GM23338 (cell line): ENCODE measurements around the gene RINL. TPM values are rescaled to one million over a fixed set of nuclear protein-coding genes. Genes with fewer than 3 reads are reported as not detected.

ENCODE experiments used
- ATAC-seq: fragments of 200-7000 bp; cut with Tn5 transposase; 3 replicates; pipeline ENCODE4 v1.9.1; 2020
- DNase-seq: peaks from one replicate; pipeline ENCODE4 v3.0.0-alpha.2; 2015; ENCODE audit warnings: low spot score
- H2AFZ ChIP-seq: fragments of 200-600 bp; sonication (generic); 2 replicates; pipeline ENCODE4 v1.8.0; 2016; ENCODE audit warnings: antibody characterized with exemption, mild to moderate bottlenecking, moderate library complexity
- H3F3A ChIP-seq: fragments of 200-600 bp; sonication (generic); replicated peaks from 2 replicates; pipeline ENCODE4 v1.8.0; 2017; ENCODE audit warnings: antibody characterized with exemption, mixed run types, low read depth
- H3K27ac ChIP-seq: fragments of 200-600 bp; sonication (generic); 2 replicates; pipeline ENCODE4 v1.6.1; 2016; ENCODE audit warnings: low read depth
- H3K27me3 ChIP-seq: fragments of 200-600 bp; sonication (generic); 2 replicates; pipeline ENCODE4 v1.8.0; 2016; ENCODE audit warnings: mild to moderate bottlenecking, mixed run types, moderate library complexity; ENCODE audit not compliant: insufficient read depth
- H3K36me3 ChIP-seq: fragments of 200-600 bp; sonication (generic); 2 replicates; pipeline ENCODE4 v1.8.0; 2016; ENCODE audit warnings: mild to moderate bottlenecking; ENCODE audit not compliant: insufficient read depth
- H3K4me1 ChIP-seq: fragments of 200-600 bp; sonication (generic); 2 replicates; pipeline ENCODE4 v1.8.0; 2016; ENCODE audit warnings: mild to moderate bottlenecking, moderate library complexity; ENCODE audit not compliant: insufficient read depth
- H3K4me2 ChIP-seq: fragments of 200-600 bp; sonication (generic); 2 replicates; pipeline ENCODE4 v1.7.1; 2017; ENCODE audit warnings: mixed run types
- H3K4me3 ChIP-seq: fragments of 200-600 bp; sonication (generic); 2 replicates; pipeline ENCODE4 v1.6.1; 2016; ENCODE audit warnings: mixed run types
- H3K79me2 ChIP-seq: fragments of 200-600 bp; sonication (generic); replicated peaks from 2 replicates; pipeline ENCODE4 v1.8.0; 2017; ENCODE audit warnings: mild to moderate bottlenecking; ENCODE audit not compliant: insufficient read depth
- H3K9me2 ChIP-seq: fragments of 200-600 bp; sonication (generic); 2 replicates; pipeline ENCODE4 v1.8.0; 2017; ENCODE audit not compliant: insufficient read depth
- H4K20me1 ChIP-seq: fragments of 200-600 bp; sonication (generic); replicated peaks from 2 replicates; pipeline ENCODE4 v1.8.0; 2017; ENCODE audit warnings: mild to moderate bottlenecking; ENCODE audit not compliant: insufficient read depth
- H3K27ac Mint-ChIP-seq: 2 replicates; pipeline ENCODE4 v1.8.0; 2020; ENCODE audit warnings: inconsistent platforms, mild to moderate bottlenecking, moderate library complexity, mixed read lengths
- H3K27me3 Mint-ChIP-seq: 3 replicates; pipeline ENCODE4 v1.8.0; 2022; ENCODE audit warnings: low read depth, mild to moderate bottlenecking, moderate library complexity, mixed read lengths, inconsistent platforms; ENCODE audit not compliant: insufficient read depth, poor library complexity
- H3K36me3 Mint-ChIP-seq: 3 replicates; pipeline ENCODE4 v1.8.0; 2021; ENCODE audit warnings: low read depth, mild to moderate bottlenecking, inconsistent platforms, moderate library complexity, mixed read lengths
- H3K4me1 Mint-ChIP-seq: 3 replicates; pipeline ENCODE4 v1.8.0; 2020; ENCODE audit warnings: mild to moderate bottlenecking, inconsistent platforms, mixed read lengths
- H3K4me3 Mint-ChIP-seq: 3 replicates; pipeline ENCODE4 v1.8.0; 2021; ENCODE audit warnings: moderate library complexity, mild to moderate bottlenecking, inconsistent platforms, mixed read lengths
- H3K9me3 Mint-ChIP-seq: 3 replicates; pipeline ENCODE4 v1.8.0; 2020; ENCODE audit warnings: moderate library complexity, mild to moderate bottlenecking, inconsistent platforms, mixed read lengths
- ETS1 ChIP-seq: IDR thresholded peaks from 2 replicates; pipeline ENCODE4 v1.6.1; 2016; ENCODE audit warnings: antibody characterized with exemption
- EZH2 ChIP-seq: fragments of 200-600 bp; sonication (generic); IDR thresholded peaks from one replicate; pipeline ENCODE4 v1.8.0; 2017; ENCODE audit warnings: antibody characterized with exemption, mild to moderate bottlenecking, low read depth; ENCODE audit not compliant: unreplicated experiment
- NANOG ChIP-seq: IDR thresholded peaks from 2 replicates; pipeline ENCODE4 v1.6.1; 2016; ENCODE audit warnings: antibody characterized with exemption, borderline replicate concordance
- POLR2AphosphoS5 ChIP-seq: IDR thresholded peaks from 2 replicates; pipeline ENCODE4 v1.6.1; 2016; ENCODE audit warnings: antibody characterized with exemption, low read depth
- STAT1 ChIP-seq: IDR thresholded peaks from one replicate; pipeline ENCODE4 v1.6.1; 2016; ENCODE audit warnings: antibody characterized with exemption; ENCODE audit not compliant: unreplicated experiment
- ZNF331 ChIP-seq: fragments of 250-450 bp; sonication (Bioruptor Pico); IDR thresholded peaks from 2 replicates; pipeline ENCODE4 v1.5.0; 2020; ENCODE audit warnings: low read depth, mild to moderate bottlenecking, moderate library complexity
- polyA plus RNA-seq: library from polyadenylated mRNA; unstranded; fragments of >200 nt; fragmentation: Nextera tagmentation; extraction: Ambion mirVana; gene quantifications from 2 replicates; pipeline ENCODE4 v1.2.1, GENCODE V29; 2016
- total RNA-seq: library from RNA; depleted of rRNA; stranded (reverse); fragments of >200 nt; shearing (Covaris generic); gene quantifications from 2 replicates; pipeline ENCODE4 v1.2.3, GENCODE V29; 2014

Gene RINL
- total and polyA plus RNA-seq, 2 experiments from 2014 or later, result 11.2 to 21.4 TPM

GRCh38 chr19:38838208-38838985, 39.7 kb downstream of the RINL start:
- H3K4me3 Mint-ChIP-seq, result no peak overlapping the region
- no peak for DNase-seq
- H4K20me1 ChIP-seq, result peaks cover 34% of the 10 kb centered on the region

DNA sequence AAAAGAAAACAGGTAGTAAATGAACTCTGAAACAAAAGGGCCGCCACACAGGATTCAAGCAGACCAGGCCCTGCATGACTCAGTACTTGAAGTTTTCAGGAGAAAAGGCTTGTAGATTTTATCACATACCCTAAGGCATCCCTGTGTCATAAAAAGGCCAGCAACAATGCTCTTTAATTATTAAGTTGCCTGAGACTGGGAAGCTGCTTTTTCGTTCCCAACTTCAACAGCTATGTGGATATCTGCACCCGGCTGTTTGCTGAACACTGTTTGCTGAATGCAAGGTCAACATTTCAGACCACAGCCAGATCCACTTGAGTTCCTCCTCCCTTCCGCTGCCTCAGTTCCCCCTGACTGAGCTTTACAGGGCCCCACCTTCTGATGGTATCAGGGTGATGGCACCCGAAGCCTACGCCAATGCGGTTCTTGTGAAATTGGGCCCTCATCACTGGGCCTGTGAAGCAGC, 40.4 kb downstream of the RINL start:
- Histone ChIP-seq H4K20me1 (peaks cover 31% of the 10 kb centered on the region), H3K4me1 (peaks cover 3% of the 10 kb centered on the region; the same call in 1 of the 2 replicates), H3K79me2 (peaks cover 19% of the 10 kb centered on the region), H2AFZ (no peak overlapping the region), H3K4me3 (no peak overlapping the region), H3K36me3 (peaks cover 60% of the 10 kb centered on the region), H3K4me2 (no peak overlapping the region), H3K27ac (no peak overlapping the region), H3K27me3 (no peaks in the 10 kb centered on the region), H3K9me2 (no peaks in the 10 kb centered on the region), H3F3A (peaks cover 85% of the 10 kb centered on the region)
- ATAC-seq, result no peak
- Mint-ChIP-seq H3K27me3 (peaks cover 20% of the 10 kb centered on the region), H3K27ac (no peak overlapping the region), H3K36me3 (peaks cover 82% of the 10 kb centered on the region), H3K4me1 (no peaks in the 10 kb centered on the region; the same call in 2 of the 3 replicates), H3K9me3 (no peaks in the 10 kb centered on the region), H3K4me3 (no peak overlapping the region)
- TF ChIP-seq ZNF331 (CRISPR knock-in tag) (no peak), ETS1 (no peak)
- DNase-seq, result no peak

More at GRCh38 chr19:38838208-38838985, 39.7 kb downstream of the RINL start:
- Histone ChIP-seq H3K4me3 (no peak overlapping the region), H3K4me1 (no peaks in the 10 kb centered on the region), H2AFZ (no peak overlapping the region), H3K4me2 (no peak overlapping the region), H3K9me2 (no peaks in the 10 kb centered on the region), H3K36me3 (peaks cover 67% of the 10 kb centered on the region), H3F3A (peaks cover 82% of the 10 kb centered on the region), H3K27me3 (no peaks in the 10 kb centered on the region), H3K27ac (0 out of 2 replicates have a peak overlapping the region, but pooled peaks have one; percentile 55), H3K79me2 (peaks cover 25% of the 10 kb centered on the region)
- no peaks in the 10 kb centered on the region for H3K9me3 Mint-ChIP-seq
- peaks cover 17% of the 10 kb centered on the region for H3K27me3 Mint-ChIP-seq
- ATAC-seq, result no peak
- H3K36me3 Mint-ChIP-seq, result peaks cover 89% of the 10 kb centered on the region
- H3K27ac Mint-ChIP-seq, result peak overlapping the region; percentile 61; the same call in 1 of the 2 replicates
- TF ChIP-seq POLR2AphosphoS5 (peak; percentile 31; the same call in 1 of the 2 replicates), NANOG (no peak)
- H3K4me1 Mint-ChIP-seq, result no peaks in the 10 kb centered on the region; the same call in 2 of the 3 replicates

- Histone ChIP-seq H3K4me2 (no peak overlapping the region), H3K36me3 (peaks cover 54% of the 10 kb centered on the region), H3K9me2 (no peaks in the 10 kb centered on the region), H4K20me1 (peaks cover 31% of the 10 kb centered on the region), H2AFZ (no peak overlapping the region), H3F3A (peaks cover 86% of the 10 kb centered on the region), H3K4me1 (peaks cover 9% of the 10 kb centered on the region), H3K27me3 (no peaks in the 10 kb centered on the region), H3K27ac (0 out of 2 replicates have a peak overlapping the region, but pooled peaks have one; percentile 80), H3K4me3 (no peak overlapping the region), H3K79me2 (peaks cover 13% of the 10 kb centered on the region)
- Mint-ChIP-seq H3K27me3 (peaks cover 20% of the 10 kb centered on the region), H3K36me3 (peaks cover 76% of the 10 kb centered on the region), H3K4me1 (peaks cover 4% of the 10 kb centered on the region), H3K27ac (no peak overlapping the region; the same call in 1 of the 2 replicates), H3K9me3 (no peaks in the 10 kb centered on the region), H3K4me3 (no peak overlapping the region)
- no peak for ATAC-seq
- no peak for TF ChIP-seq STAT1
- no peak for TF ChIP-seq EZH2
- no peak for DNase-seq
Observed at GRCh38 chr19:38836983-38837626, 41.0 kb downstream of the RINL start.
